CD14-positive monocyte (primary cell): ENCODE data around the gene FBXO31. TPM values are rescaled to one million over a fixed set of nuclear protein-coding genes. Genes with fewer than 3 reads are reported as not detected.

Experiments used
- DNase-seq, 3 donors: peaks; one replicate each; pipeline ENCODE4 v3.0.0-alpha.2; 2011 to 2022
- H2AFZ ChIP-seq: 2 replicates; pipeline ENCODE4 v1.6.0; 2012; ENCODE audit warnings: mild to moderate bottlenecking, low read depth, low read length, inconsistent platforms; ENCODE audit not compliant: insufficient read depth, poor library complexity, severe bottlenecking
- H3K27ac ChIP-seq, 2 donors: 1 replicate in 1 of 2; 2 replicates in 1 of 2; pipeline ENCODE4 v1.5.1; 2012 to 2013; ENCODE audit warnings: low read length in 2 of 2, control low read depth in 1 of 2, inconsistent platforms in 1 of 2, low read depth in 1 of 2, mild to moderate bottlenecking in 1 of 2
- H3K27me3 ChIP-seq, 2 donors: one replicate each; pipeline versions ENCODE4 v1.6.0 to v1.6.1; 2011 to 2013; ENCODE audit warnings: low read length in 2 of 2; ENCODE audit not compliant: control insufficient read depth in 2 of 2, insufficient read depth in 2 of 2
- H3K36me3 ChIP-seq, 2 donors: replicated peaks in 1 of 2; 1 replicate in 1 of 2; 2 replicates in 1 of 2; pipeline versions ENCODE4 v1.5.1 to v1.6.1; 2012 to 2013; ENCODE audit warnings: low read length in 2 of 2, control low read depth in 1 of 2, inconsistent platforms in 1 of 2, mild to moderate bottlenecking in 1 of 2; ENCODE audit not compliant: insufficient read depth in 2 of 2, control insufficient read depth in 1 of 2
- H3K4me1 ChIP-seq, 2 donors: 1 replicate in 1 of 2; 2 replicates in 1 of 2; pipeline versions ENCODE4 v1.5.1 to v1.6.1; 2012 to 2013; ENCODE audit warnings: low read length in 2 of 2, control low read depth in 1 of 2, inconsistent platforms in 1 of 2, mild to moderate bottlenecking in 1 of 2, moderate library complexity in 1 of 2; ENCODE audit not compliant: insufficient read depth in 2 of 2, control insufficient read depth in 1 of 2
- H3K4me2 ChIP-seq: replicated peaks from 2 replicates; pipeline ENCODE3; 2012; ENCODE audit warnings: low read length, moderate library complexity, mild to moderate bottlenecking; ENCODE audit not compliant: poor library complexity, severe bottlenecking; ENCODE audit errors: extremely low read depth
- H3K4me3 ChIP-seq, 3 experiments: fragments of 200-600 bp in 1 of 3; sonication (generic) in 1 of 3; replicated peaks in 1 of 3; 1 replicate in 2 of 3; 2 replicates in 1 of 3; pipeline ENCODE4 v1.5.1; 2011 to 2013; ENCODE audit warnings: low read length in 3 of 3, mild to moderate bottlenecking in 3 of 3, control low read depth in 2 of 3, low read depth in 2 of 3, inconsistent platforms in 1 of 3, moderate library complexity in 1 of 3
- H3K79me2 ChIP-seq: 2 replicates; pipeline ENCODE4 v1.6.0; 2012; ENCODE audit warnings: mild to moderate bottlenecking, control low read depth, inconsistent platforms, low read length, moderate library complexity; ENCODE audit not compliant: insufficient read depth
- H3K9ac ChIP-seq: 2 replicates; pipeline ENCODE4 v1.6.0; 2017; ENCODE audit warnings: low read length, mild to moderate bottlenecking; ENCODE audit not compliant: insufficient read depth, poor library complexity, severe bottlenecking
- H3K9me3 ChIP-seq, 2 donors: replicated peaks in 1 of 2; 1 replicate in 1 of 2; 2 replicates in 1 of 2; pipeline versions ENCODE4 v1.5.1 to v1.6.1; 2012 to 2013; ENCODE audit warnings: low read length in 2 of 2, control low read depth in 1 of 2; ENCODE audit not compliant: control insufficient read depth in 1 of 2, insufficient read depth in 1 of 2
- H4K20me1 ChIP-seq: 2 replicates; pipeline ENCODE4 v1.6.0; 2012; ENCODE audit warnings: mild to moderate bottlenecking, low read length, control low read depth, moderate library complexity; ENCODE audit not compliant: insufficient read depth
- H3K27ac Mint-ChIP-seq, 7 donors: one replicate each; pipeline ENCODE4 v1.8.0; 2020; ENCODE audit warnings: mild to moderate bottlenecking in 7 of 7, mixed read lengths in 7 of 7, moderate library complexity in 6 of 7, inconsistent platforms in 2 of 7
- H3K27me3 Mint-ChIP-seq, 3 donors: one replicate each; pipeline ENCODE4 v1.8.0; 2021 to 2022; ENCODE audit warnings: low read depth in 3 of 3, mild to moderate bottlenecking in 3 of 3, mixed read lengths in 3 of 3, moderate library complexity in 3 of 3, inconsistent platforms in 1 of 3
- H3K36me3 Mint-ChIP-seq, 2 donors: one replicate each; pipeline ENCODE4 v1.8.0; 2020; ENCODE audit warnings: mixed read lengths in 2 of 2, inconsistent platforms in 1 of 2, mild to moderate bottlenecking in 1 of 2
- H3K4me1 Mint-ChIP-seq: one replicate; pipeline ENCODE4 v1.8.0; 2020; ENCODE audit warnings: mild to moderate bottlenecking, mixed read lengths
- H3K4me3 Mint-ChIP-seq, 2 donors: one replicate each; pipeline ENCODE4 v1.8.0; 2020; ENCODE audit warnings: mild to moderate bottlenecking in 2 of 2, mixed read lengths in 2 of 2, moderate library complexity in 1 of 2
- H3K9me3 Mint-ChIP-seq, 7 donors: one replicate each; pipeline ENCODE4 v1.8.0; 2020 to 2022; ENCODE audit warnings: mixed read lengths in 7 of 7, mild to moderate bottlenecking in 6 of 7, moderate library complexity in 6 of 7, inconsistent platforms in 2 of 7
- WGBS: methylation state at CpG from one replicate; pipeline ENCODE4 v1.1.5; 2013; ENCODE audit warnings: missing lambda C conversion rate; ENCODE audit not compliant: insufficient coverage; 5-methylcytosine and 5-hydroxymethylcytosine counted together
- intact Hi-C, 2 donors: fragments of 100-400 bp; cut with micrococcal nuclease; formaldehyde crosslinking; loops; one replicate each; pipeline versions ENCODE4 v1.15.0 to v1.15.1; 2023
- polyA plus RNA-seq, 3 donors: library from polyadenylated mRNA; depleted of rRNA in 1 of 3; unstranded in 2 of 3; stranded (reverse) in 1 of 3; fragments of 300-500 nt in 2 of 3; fragments of >200 nt in 1 of 3; fragmentation: Illumina TruSeq in 2 of 3; gene quantifications; 1 replicate in 2 of 3; 2 replicates in 1 of 3; pipeline ENCODE4 v1.2.3, GENCODE V29; 2012 to 2021
- TF ChIP-seq, protein P1 (sequence below): fragments of 200-600 bp; IDR thresholded peaks from one replicate; pipeline ENCODE4 v1.8.0; 2022; ENCODE audit warnings: antibody characterized with exemption, mild to moderate bottlenecking

The FBXO31 gene
- polyA plus RNA-seq, 3 donors, result 2.0 to 5.6 (median 3.3) TPM

DNA sequence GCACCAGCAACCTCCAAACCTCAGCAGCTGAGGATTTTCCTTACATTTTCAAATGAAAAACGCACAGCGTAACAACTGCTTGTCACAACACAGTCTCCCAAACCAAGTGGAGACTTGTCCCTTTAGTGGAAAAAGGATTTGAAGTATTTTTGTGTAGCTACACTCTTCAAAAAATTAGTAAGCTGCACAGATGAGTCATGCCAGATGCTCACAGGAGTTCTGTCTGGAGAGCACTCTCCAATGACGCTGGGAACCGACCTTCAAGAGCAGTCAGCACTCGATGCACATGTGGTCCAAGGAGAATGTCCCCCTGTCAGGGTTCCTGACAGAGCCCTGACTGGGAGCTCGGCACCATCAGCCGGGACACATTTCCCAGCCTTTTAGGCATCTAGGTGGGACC, 48.4 kb upstream of the FBXO31 start:
- H3K36me3 Mint-ChIP-seq, result peaks cover 21 to 30% of the 10 kb centered on the region in 2 donors
- no peaks in the 10 kb centered on the region for H3K4me1 ChIP-seq
- no peak overlapping the region for H2AFZ ChIP-seq
- no peak for DNase-seq
- no peak overlapping the region for H3K4me2 ChIP-seq
- peaks cover 10% of the 10 kb centered on the region for H3K4me1 Mint-ChIP-seq
- peaks cover 3 to 5% of the 10 kb centered on the region in 2 donors for H3K36me3 ChIP-seq
- peaks cover 0 to 5% (median 5%) of the 10 kb centered on the region in 3 donors for H3K27me3 Mint-ChIP-seq
- intact Hi-C loops, result no loop called here
- peaks cover 11% of the 10 kb centered on the region for H4K20me1 ChIP-seq
- 96% methylated on average over 4 of the region's 7 CpGs for WGBS
- H3K9me3 Mint-ChIP-seq, result peaks cover 0 to 2% (median 0%) of the 10 kb centered on the region in 7 donors
- H3K27ac ChIP-seq, result no peak overlapping the region
- H3K27ac Mint-ChIP-seq, result no peak overlapping the region
- H3K27me3 ChIP-seq, result peaks cover 0 to 3% of the 10 kb centered on the region in 2 donors
- H3K4me3 Mint-ChIP-seq, result no peak overlapping the region
- H3K79me2 ChIP-seq, result no peaks in the 10 kb centered on the region
- H3K9me3 ChIP-seq, result no peaks in the 10 kb centered on the region
- no peak overlapping the region for H3K9ac ChIP-seq
- H3K4me3 ChIP-seq, result no peak overlapping the region
- TF ChIP-seq, protein P1, sequence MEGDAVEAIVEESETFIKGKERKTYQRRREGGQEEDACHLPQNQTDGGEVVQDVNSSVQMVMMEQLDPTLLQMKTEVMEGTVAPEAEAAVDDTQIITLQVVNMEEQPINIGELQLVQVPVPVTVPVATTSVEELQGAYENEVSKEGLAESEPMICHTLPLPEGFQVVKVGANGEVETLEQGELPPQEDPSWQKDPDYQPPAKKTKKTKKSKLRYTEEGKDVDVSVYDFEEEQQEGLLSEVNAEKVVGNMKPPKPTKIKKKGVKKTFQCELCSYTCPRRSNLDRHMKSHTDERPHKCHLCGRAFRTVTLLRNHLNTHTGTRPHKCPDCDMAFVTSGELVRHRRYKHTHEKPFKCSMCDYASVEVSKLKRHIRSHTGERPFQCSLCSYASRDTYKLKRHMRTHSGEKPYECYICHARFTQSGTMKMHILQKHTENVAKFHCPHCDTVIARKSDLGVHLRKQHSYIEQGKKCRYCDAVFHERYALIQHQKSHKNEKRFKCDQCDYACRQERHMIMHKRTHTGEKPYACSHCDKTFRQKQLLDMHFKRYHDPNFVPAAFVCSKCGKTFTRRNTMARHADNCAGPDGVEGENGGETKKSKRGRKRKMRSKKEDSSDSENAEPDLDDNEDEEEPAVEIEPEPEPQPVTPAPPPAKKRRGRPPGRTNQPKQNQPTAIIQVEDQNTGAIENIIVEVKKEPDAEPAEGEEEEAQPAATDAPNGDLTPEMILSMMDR, result no peak

DNA sequence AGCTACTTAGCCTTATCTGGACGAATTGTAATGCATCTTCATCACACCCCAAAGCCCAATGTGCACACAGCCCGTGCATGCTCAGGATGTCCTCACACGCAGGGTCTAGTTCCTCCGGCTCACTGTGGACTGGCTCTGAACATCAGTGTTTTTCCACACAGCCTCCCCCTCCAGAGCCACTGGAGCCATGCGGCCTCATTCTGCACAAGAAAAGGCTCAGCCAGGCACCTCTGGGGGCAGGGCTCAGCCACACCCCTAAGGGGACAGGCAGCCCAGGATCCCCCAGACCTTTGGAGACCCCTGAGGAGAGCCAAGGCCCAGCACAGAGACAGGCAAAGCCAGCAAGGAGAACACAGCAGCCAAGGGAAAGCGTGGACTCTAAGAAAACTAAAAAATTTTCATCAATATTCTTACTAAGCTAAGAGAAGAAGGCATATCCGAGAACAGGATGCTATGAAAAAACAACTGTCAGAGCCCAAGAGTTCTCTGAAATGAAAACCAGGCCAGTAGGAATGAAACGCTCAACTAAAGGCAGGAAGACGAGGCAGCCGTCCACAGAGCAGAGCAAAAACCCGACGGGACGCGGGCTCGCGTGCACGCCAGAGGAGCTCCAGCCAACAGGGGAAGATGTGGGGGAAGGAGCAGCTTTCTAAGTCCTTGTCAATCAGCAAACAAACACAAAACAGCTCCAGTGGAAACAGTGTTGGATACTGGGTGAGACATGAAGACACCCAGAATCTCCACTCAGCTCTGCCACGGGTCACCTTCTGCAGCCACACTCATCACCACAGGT, 43.0 kb upstream of the FBXO31 start:
- H3K27ac Mint-ChIP-seq, result peak overlapping the region in 1 of 7 donors; percentile 46
- Histone ChIP-seq H4K20me1 (peaks cover 4% of the 10 kb centered on the region), H3K4me1 (no peaks in the 10 kb centered on the region), H3K36me3 (peaks cover 12 to 24% of the 10 kb centered on the region in 2 donors), H2AFZ (no peak overlapping the region), H3K79me2 (no peaks in the 10 kb centered on the region), H3K27me3 (no peaks in the 10 kb centered on the region), H3K4me2 (no peak overlapping the region), H3K9ac (no peak overlapping the region), H3K27ac (no peak overlapping the region), H3K9me3 (no peaks in the 10 kb centered on the region), H3K4me3 (no peak overlapping the region)
- 92% methylated on average over 9 of the region's 18 CpGs for WGBS
- no peak for DNase-seq
- no peaks in the 10 kb centered on the region for H3K4me1 Mint-ChIP-seq
- H3K9me3 Mint-ChIP-seq, result peaks cover 0 to 3% (median 0%) of the 10 kb centered on the region in 7 donors
- peaks cover 0 to 4% (median 2%) of the 10 kb centered on the region in 3 donors for H3K27me3 Mint-ChIP-seq
- H3K4me3 Mint-ChIP-seq, result no peak overlapping the region
- TF ChIP-seq, protein P1, result no peak
- intact Hi-C loops, result no loop called here
- peaks cover 36 to 45% of the 10 kb centered on the region in 2 donors for H3K36me3 Mint-ChIP-seq
